HG02970 (cell line): ENCODE data around the gene NLRP6.

Experiments used
- ATAC-seq: cut with Tn5 transposase; IDR thresholded peaks from one replicate; pipeline ENCODE4 v1.9.1; 2021; ENCODE audit warnings: mild to moderate bottlenecking, moderate library complexity, moderate number of reproducible peaks; ENCODE audit not compliant: unreplicated experiment, low FRiP score

NLRP6 gene

GRCh38 chr11:255176-255575, 23.0 kb upstream of the NLRP6 start:
- no peak for ATAC-seq

GRCh38 chr11:255816-256215, 22.4 kb upstream of the NLRP6 start:
- ATAC-seq: no peak

- ATAC-seq: no peak
These were observed 21.1 kb upstream of the NLRP6 start for GRCh38 chr11:256952-257737.

- no peak for ATAC-seq
These were observed 20.3 kb upstream of the NLRP6 start for GRCh38 chr11:257766-258493.

GRCh38 chr11:259413-259812, 18.8 kb upstream of the NLRP6 start:
- no peak for ATAC-seq

- no peak for ATAC-seq
These were observed 16.6 kb upstream of the NLRP6 start for GRCh38 chr11:261624-262023.

GRCh38 chr11:266676-267439, 11.3 kb upstream of the NLRP6 start:
- no peak for ATAC-seq

- ATAC-seq: no peak
These were observed 10.7 kb upstream of the NLRP6 start for GRCh38 chr11:267491-267994.

GRCh38 chr11:268716-269145, 9.5 kb upstream of the NLRP6 start:
- peak; percentile 36 for ATAC-seq

GRCh38 chr11:269146-269890, 8.9 kb upstream of the NLRP6 start:
- peak; percentile 70 for ATAC-seq

- no peak for ATAC-seq
These were observed 7.5 kb upstream of the NLRP6 start for GRCh38 chr11:270451-271318.

GRCh38 chr11:271319-271715, 6.9 kb upstream of the NLRP6 start:
- no peak for ATAC-seq

- no peak for ATAC-seq
These were observed 5.8 kb upstream of the NLRP6 start for GRCh38 chr11:272195-272930.

GRCh38 chr11:272931-273198, 5.3 kb upstream of the NLRP6 start:
- ATAC-seq: no peak

GRCh38 chr11:276219-276618, 2.0 kb upstream of the NLRP6 start:
- no peak for ATAC-seq

GRCh38 chr11:279040-279965, 1.1 kb downstream of the NLRP6 start:
- ATAC-seq: no peak

GRCh38 chr11:279966-280705, 1.9 kb downstream of the NLRP6 start:
- ATAC-seq: no peak
